Ishikawa (cell line): ENCODE measurements around the gene DIP2B.

Source experiments
- CEBPB ChIP-seq: IDR thresholded peaks from 2 replicates; pipeline ENCODE4 v1.6.1; 2012
- CREB1 ChIP-seq: IDR thresholded peaks from 2 replicates; pipeline ENCODE4 v1.6.1; 2012; ENCODE audit warnings: low read depth
- EGR1 ChIP-seq: IDR thresholded peaks from 2 replicates; pipeline ENCODE4 v1.6.1; 2012
- EP300 ChIP-seq: IDR thresholded peaks from 2 replicates; pipeline ENCODE4 v1.6.1; 2012; ENCODE audit warnings: borderline replicate concordance
- FOXM1 ChIP-seq: IDR thresholded peaks from 2 replicates; pipeline ENCODE4 v1.6.1; 2012; ENCODE audit warnings: low read depth, borderline replicate concordance
- NFIC ChIP-seq: IDR thresholded peaks from 2 replicates; pipeline ENCODE4 v1.6.1; 2012
- RAD21 ChIP-seq: IDR thresholded peaks from 2 replicates; pipeline ENCODE4 v1.6.1; 2012; ENCODE audit warnings: low read depth
- TAF1 ChIP-seq: IDR thresholded peaks from 2 replicates; pipeline ENCODE4 v1.6.1; 2012; ENCODE audit warnings: low read depth, mild to moderate bottlenecking
- TCF12 ChIP-seq: IDR thresholded peaks from 2 replicates; pipeline ENCODE4 v1.6.1; 2012; ENCODE audit warnings: low read depth
- TEAD4 ChIP-seq: IDR thresholded peaks from 2 replicates; pipeline ENCODE4 v1.6.1; 2012
- YY1 ChIP-seq: IDR thresholded peaks from 2 replicates; pipeline ENCODE4 v1.6.1; 2012; ENCODE audit warnings: low read depth
- ZBTB7A ChIP-seq: IDR thresholded peaks from 2 replicates; pipeline ENCODE4 v1.6.1; 2012; ENCODE audit warnings: low read depth
- TF ChIP-seq, protein P1 (sequence below): IDR thresholded peaks from 2 replicates; pipeline ENCODE4 v1.6.1; 2012
- TF ChIP-seq, protein P2 (sequence below): IDR thresholded peaks from 2 replicates; pipeline ENCODE4 v1.6.1; 2012; ENCODE audit warnings: low read depth, mild to moderate bottlenecking
- TF ChIP-seq, protein P3 (sequence below): IDR thresholded peaks from 2 replicates; pipeline ENCODE4 v1.6.1; 2012

The DIP2B gene

DNA sequence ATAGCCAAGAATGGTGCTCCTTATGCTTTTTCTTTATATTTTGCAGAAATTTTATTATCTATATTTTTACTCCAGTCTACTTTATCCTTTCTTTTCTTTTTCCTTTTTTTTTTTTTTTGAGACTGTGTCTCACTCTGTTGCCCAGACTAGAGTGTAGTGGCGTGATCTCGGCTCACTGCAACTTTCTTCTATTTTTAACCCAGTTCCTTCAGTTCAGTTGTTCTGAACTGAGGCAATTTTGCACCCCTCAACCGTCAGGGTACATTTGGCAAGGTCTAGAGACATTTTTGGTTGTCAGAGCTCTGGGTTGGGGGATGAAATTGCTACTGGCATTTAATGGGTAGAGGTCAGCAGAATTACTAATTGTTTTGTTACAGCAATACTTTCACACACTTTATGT is 75.7 kb downstream of the DIP2B start:
- TF ChIP-seq TCF12 (no peak), NFIC (no peak), EP300 (no peak), CREB1 (no peak), YY1 (no peak), EGR1 (no peak), RAD21 (no peak), ZBTB7A (no peak), TAF1 (no peak), TEAD4 (no peak)
- TF ChIP-seq, protein P1, sequence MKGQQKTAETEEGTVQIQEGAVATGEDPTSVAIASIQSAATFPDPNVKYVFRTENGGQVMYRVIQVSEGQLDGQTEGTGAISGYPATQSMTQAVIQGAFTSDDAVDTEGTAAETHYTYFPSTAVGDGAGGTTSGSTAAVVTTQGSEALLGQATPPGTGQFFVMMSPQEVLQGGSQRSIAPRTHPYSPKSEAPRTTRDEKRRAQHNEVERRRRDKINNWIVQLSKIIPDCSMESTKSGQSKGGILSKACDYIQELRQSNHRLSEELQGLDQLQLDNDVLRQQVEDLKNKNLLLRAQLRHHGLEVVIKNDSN, result no peak
- TF ChIP-seq, protein P2, sequence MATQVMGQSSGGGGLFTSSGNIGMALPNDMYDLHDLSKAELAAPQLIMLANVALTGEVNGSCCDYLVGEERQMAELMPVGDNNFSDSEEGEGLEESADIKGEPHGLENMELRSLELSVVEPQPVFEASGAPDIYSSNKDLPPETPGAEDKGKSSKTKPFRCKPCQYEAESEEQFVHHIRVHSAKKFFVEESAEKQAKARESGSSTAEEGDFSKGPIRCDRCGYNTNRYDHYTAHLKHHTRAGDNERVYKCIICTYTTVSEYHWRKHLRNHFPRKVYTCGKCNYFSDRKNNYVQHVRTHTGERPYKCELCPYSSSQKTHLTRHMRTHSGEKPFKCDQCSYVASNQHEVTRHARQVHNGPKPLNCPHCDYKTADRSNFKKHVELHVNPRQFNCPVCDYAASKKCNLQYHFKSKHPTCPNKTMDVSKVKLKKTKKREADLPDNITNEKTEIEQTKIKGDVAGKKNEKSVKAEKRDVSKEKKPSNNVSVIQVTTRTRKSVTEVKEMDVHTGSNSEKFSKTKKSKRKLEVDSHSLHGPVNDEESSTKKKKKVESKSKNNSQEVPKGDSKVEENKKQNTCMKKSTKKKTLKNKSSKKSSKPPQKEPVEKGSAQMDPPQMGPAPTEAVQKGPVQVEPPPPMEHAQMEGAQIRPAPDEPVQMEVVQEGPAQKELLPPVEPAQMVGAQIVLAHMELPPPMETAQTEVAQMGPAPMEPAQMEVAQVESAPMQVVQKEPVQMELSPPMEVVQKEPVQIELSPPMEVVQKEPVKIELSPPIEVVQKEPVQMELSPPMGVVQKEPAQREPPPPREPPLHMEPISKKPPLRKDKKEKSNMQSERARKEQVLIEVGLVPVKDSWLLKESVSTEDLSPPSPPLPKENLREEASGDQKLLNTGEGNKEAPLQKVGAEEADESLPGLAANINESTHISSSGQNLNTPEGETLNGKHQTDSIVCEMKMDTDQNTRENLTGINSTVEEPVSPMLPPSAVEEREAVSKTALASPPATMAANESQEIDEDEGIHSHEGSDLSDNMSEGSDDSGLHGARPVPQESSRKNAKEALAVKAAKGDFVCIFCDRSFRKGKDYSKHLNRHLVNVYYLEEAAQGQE, result no peak
- TF ChIP-seq, protein P3, sequence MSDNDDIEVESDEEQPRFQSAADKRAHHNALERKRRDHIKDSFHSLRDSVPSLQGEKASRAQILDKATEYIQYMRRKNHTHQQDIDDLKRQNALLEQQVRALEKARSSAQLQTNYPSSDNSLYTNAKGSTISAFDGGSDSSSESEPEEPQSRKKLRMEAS, result no peak

DNA sequence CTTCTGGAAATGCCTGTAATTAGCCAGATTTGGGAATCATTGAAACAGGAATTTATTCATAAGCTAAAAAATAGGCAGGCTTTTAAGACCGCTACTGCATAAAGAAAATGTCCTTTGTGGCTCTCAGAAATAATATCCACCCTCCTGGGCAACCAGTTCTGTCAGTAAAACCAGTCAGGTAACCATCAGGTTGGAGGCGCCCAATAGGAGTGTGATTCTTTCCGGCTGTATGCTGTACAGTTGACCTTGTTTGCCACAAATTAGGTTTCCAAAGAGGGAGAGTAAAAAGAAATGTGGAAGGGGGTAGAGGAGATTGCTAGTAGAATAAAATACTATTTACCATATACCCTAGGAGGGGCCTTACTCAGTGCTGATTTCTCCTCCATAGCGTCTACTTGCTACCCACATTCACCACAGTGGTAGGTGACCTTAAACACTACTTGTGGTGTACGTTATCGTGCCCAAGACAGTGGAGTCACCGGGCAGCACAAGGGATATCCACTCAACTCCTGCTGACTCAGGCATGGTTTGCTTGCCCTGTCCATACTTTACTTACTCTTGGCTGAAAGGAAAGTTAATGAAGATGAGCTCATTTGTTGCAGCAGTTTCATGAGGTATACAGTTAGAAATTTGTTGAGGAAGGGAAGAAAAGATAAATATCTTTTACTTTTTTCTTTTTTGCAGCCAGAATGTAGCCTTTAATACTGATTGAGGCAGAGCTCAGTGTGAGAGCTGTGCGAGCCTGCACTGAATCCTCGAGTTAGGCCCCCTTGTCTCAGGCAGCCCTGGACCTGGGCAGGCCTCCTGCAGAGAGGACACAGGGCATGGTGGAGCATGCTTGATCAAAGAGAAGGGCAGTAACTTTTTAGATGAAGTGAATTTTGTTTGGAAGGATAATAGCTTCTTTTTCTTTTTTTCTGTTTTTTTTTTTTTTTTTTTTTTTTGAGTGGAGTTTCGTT is 76.7 kb downstream of the DIP2B start:
- no peak for TF ChIP-seq RAD21
- TF ChIP-seq, protein P2, result no peak
- TF ChIP-seq, protein P1, result no peak
- TF ChIP-seq TEAD4, result no peak
- TF ChIP-seq, protein P3, result no peak
- TF ChIP-seq TAF1, result no peak
- no peak for TF ChIP-seq CREB1
- TF ChIP-seq ZBTB7A, result no peak
- no peak for TF ChIP-seq EGR1
- TF ChIP-seq NFIC, result no peak
- no peak for TF ChIP-seq TCF12
- TF ChIP-seq YY1, result no peak
- no peak for TF ChIP-seq FOXM1
- TF ChIP-seq EP300, result no peak
- TF ChIP-seq CEBPB, result no peak

DNA sequence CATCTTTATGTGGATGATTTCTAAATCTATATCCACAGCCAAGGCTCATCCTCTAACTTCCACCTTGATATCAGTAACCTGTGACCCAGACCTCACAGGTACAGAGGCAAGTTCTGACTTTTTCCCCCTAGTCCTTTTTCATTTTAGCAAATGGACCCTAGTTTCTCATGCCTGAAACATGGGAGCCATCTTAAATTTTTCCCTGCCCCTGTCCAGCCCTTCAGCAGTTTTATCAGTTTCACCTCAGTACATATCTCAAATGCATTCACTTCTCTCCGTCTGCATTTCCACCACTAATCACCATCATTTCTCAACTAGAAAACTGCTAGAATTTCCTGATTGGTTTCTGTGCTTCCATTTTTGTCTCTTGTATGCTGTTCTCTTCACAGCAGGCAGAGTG is 79.3 kb downstream of the DIP2B start:
- TF ChIP-seq, protein P1, result no peak
- TF ChIP-seq, protein P2, result peak; percentile 58; the same call in 1 of the 2 replicates
- TF ChIP-seq TCF12 (no peak), YY1 (peak; percentile 41; the same call in 1 of the 2 replicates), ZBTB7A (no peak), CEBPB (no peak), TAF1 (no peak)
